HG03097 (cell line): Measurements from ENCODE around the gene MAZ.

Experiments
- ATAC-seq: cut with Tn5 transposase; IDR thresholded peaks from one replicate; pipeline ENCODE4 v1.9.1; 2021; ENCODE audit not compliant: unreplicated experiment, low FRiP score

MAZ gene

GRCh38 chr16:29809031-29809747, 2.9 kb downstream of the MAZ start:
- no peak for ATAC-seq

DNA sequence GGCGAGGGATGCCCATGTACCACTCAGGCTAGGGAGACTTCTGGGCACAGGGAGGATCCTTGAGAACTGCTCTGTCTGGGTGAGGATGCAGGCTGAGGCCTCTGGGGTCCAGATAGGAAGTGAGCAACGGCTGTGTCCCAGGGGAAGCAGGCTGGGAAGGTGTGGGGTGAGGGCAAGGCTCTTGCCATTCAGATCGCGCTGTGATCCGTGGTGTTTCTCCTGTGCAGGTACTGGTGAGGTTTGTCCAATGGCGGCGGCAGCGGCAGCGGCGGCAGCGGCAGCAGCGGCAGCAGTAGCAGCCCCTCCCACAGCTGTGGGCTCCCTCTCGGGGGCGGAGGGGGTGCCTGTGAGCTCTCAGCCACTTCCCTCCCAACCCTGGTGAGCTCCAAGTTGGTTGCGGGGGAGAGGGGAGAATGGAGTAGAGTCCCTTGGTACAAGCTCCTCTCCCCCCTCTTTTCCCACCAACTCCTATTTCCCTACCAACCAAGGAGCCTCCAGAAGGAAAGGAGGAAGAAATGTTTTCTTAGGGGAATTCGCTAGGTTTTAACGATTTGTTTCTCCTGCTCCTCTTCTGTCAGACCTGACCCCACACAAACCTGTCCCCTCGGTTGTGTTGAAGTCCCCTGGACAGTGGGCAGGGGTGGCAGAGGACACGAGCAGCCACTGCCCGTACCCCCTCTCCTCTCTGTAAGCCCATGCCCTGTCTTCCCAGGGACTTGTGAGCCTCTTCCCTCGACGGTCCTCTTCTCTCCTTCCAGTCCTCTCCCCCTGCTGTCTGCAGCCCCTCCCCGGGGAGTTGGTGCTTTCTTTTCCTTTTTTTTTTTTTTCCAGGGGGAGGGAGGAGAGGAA, 3.7 kb downstream of the MAZ start:
- ATAC-seq = no peak

DNA sequence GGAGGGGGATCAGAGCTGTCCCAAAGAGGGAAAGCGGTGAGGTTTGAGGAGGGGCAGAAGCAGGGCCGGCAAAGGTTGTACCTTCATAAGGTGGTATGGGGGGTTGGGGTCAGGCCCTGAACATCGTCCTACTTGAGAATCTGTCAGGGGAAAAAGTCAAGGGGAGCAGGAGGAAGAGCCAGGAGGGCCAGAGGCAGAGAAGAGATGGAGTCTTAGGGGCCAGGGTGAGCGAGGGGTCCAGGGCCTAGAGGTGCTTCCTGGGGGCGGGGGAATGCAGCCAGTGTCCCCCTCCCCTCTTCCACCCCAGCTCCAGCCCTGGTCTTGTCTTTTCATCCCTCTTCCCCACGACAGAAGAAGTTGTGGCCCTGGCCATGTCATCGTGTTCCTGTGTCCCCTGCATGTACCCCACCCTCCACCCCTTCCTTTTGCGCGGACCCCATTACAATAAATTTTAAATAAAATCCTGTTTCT, 4.4 kb downstream of the MAZ start:
- no peak for ATAC-seq

DNA sequence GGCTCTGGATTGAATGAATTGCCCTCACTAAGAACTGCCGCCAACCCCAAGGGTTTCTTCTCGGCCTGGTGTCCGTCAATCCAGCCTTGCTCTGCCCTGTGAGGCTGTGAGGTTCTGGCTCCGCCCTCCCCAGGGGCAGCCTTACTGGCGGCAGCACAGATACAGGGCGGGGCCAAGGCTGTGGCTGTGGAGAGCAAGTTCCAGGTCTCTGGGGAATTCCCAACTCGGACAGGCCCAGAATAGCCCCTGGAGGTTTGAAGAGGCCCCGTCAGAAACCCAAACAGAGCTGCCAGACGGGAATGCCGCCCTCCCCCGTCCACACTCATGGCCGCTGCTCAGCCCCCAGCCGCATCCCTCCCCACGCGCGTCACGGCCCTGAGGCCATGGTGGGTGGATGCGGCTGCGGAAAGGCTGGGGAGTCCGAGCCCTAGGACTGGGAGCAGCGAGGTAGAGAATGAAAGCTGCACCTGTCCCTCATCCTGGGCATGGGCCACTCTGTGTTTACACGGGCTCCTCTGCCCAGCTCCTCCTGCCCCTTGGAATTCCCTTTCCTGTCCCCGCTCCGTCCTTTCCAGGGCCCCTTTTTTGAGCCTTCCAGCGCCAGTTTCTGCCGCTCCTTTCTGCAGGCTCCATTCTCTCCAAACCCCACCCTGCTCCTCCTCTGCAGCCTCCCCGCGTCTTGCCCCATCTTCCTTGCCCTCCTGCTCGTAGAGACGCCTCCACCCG, 5.0 kb downstream of the MAZ start:
- no peak for ATAC-seq

DNA sequence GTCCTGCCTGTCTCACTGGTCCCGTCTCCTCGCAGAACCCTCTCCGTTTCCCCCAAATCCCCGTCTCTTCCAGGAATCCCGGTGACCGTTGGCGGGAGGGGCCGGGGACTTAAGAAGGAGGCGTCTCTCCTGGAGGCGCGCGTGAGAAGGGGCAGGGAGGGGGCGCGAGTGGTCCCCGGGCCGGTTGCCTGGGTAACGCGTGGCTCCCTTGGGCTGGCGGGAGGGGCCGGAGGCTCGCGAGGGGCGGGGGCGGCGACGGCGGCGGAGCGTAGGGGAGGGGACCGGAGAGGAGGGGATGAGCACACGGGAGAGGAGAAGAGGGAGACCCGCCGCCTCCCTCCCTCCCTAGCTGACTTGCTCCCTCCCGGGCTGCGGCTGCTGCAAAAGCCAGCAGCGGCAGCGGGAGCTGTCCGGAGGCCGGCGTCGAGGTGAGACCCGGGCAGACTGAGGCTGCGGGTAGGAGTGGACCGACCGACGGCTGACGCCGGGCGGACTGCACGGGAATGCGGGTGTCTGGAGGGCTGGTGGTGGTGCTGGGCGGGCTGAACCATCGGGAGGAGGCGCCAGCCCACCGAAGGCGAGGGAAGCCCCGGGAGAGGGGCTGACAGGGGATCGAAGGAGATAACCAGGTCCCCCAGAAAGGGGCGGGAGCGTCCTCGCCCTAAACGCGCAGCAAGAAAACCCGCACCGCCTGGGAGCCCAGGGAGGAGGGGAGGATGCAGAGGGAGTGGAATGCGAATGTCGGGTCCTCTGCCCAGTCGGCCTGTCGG, 5.8 kb downstream of the MAZ start, which contains the start of gene PRRT2:
TSS of gene PRRT2 (plus strand) at position 298 of the 770 bp plus-strand sequence. CDS start 862 bp downstream, outside the sequence.
- ATAC-seq = no peak

- ATAC-seq = no peak
These were observed 6.7 kb downstream of the MAZ start for GRCh38 chr16:29812754-29813643.

- no peak for ATAC-seq
These were observed 7.6 kb downstream of the MAZ start for GRCh38 chr16:29813644-29814562.

GRCh38 chr16:29814592-29814991, 8.3 kb downstream of the MAZ start:
- ATAC-seq = no peak

- no peak for ATAC-seq
These were observed 8.8 kb downstream of the MAZ start for GRCh38 chr16:29815032-29815721.

- ATAC-seq = peak; percentile 57
These were observed 9.7 kb downstream of the MAZ start, which contains the start of gene PAGR1 for GRCh38 chr16:29815793-29816693. Gene PAGR1, plus strand, starts transcription at chr16:29816152. Its CDS starts 374 bp downstream, at chr16:29816526.

DNA sequence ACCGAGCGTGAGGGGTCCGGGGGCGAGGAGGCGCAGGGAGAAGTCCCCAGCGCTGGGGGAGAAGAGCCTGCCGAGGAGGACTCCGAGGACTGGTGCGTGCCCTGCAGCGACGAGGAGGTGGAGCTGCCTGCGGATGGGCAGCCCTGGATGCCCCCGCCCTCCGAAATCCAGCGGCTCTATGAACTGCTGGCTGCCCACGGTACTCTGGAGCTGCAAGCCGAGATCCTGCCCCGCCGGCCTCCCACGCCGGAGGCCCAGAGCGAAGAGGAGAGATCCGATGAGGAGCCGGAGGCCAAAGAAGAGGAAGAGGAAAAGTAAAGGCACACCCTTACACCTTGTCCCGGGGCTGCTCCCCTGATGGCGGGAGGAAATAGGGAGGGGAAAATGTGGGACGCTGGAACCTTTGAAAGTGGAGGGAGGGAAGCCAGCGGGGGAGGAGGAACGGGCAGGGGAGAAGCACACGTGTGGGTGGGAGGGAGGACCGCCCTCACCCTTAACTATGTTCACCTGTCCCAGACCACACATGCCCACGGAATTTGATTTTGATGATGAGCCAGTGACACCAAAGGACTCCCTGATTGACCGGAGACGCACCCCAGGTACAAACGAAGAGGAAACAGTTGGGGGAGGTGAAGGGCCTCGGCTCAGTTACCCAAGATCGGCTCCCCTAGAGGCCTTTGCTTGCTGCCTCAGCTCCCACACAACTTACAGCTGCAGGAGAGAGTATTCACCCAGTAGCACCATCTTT, 10.5 kb downstream of the MAZ start:
- peak; percentile 6 for ATAC-seq

DNA sequence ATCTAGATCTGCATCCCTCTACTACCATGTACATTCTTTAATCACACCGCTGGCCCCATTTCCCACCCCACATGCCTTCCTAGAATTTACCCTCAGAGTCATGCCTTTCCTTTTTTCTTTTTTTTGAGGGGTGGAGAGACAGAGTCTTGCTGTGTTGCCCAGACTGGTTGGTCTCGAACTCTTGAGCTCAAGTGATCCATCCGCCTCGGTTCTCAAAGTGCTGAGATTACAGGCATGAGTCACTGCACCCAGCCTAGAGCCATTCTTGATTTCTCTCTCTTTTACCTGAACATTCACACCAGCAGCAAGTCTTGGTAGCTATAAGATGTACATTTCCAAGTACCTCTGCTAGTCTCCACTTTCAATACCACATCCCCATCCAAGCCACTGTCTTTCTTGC, 11.8 kb downstream of the MAZ start:
- no peak for ATAC-seq

DNA sequence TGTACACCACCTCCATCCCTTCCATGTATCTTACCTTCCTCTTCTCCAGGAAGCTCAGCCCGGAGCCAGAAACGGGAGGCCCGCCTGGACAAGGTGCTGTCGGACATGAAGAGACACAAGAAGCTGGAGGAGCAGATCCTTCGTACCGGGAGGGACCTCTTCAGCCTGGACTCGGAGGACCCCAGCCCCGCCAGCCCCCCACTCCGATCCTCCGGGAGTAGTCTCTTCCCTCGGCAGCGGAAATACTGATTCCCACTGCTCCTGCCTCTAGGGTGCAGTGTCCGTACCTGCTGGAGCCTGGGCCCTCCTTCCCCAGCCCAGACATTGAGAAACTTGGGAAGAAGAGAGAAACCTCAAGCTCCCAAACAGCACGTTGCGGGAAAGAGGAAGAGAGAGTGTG, 13.2 kb downstream of the MAZ start:
- ATAC-seq = no peak

DNA sequence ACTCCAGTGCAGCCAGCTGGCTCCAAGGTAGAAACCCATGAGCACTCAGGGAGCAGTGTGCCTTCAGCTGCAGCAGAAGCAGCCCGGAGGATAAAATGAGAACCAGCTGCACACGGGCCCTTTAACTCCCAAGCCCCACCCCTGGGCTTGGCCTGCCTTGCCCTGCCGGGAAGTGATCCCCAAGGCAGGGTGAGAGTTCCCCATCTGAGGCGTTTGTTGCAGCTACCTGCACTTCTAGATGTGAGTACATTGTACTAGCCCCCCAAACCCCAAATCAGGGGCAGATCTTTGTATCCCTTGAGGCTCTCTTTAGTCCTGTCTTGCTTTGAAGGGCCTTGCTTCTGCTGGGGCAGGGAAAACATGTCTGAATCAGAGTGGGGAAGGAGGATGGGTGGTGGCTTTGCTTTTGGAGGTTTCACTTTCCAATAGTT, 14.0 kb downstream of the MAZ start, which contains the start of gene MVP:
TSS of gene MVP (plus strand) at position 192 of the 431 bp plus-strand sequence. CDS start 10,088 bp downstream, outside the sequence.
- no peak for ATAC-seq

GRCh38 chr16:29820730-29821642, 14.7 kb downstream of the MAZ start:
- ATAC-seq = peak; percentile 33
